Stimulated activated CD4-positive, alpha-beta T cell treated with anti-CD3 and anti-CD28 coated beads, Interleukin-4, amount 100 ng/mL, for 48 hours (primary cell): ENCODE measurements around the gene SPDEF.

Experiments used
- DNase-seq, 2 donors: peaks; one replicate each; pipeline ENCODE4 v3.0.0-alpha.2; 2020; ENCODE audit warnings: low read depth in 2 of 2

Gene SPDEF

GRCh38 chr6:34583861-34584604 lies 27.9 kb upstream of the SPDEF start:
- DNase-seq: no peak

- DNase-seq: peak in 1 of 2 donors; percentile 4
Measured at GRCh38 chr6:34583461-34583860, 27.3 kb upstream of the SPDEF start.

- no peak for DNase-seq
Measured at GRCh38 chr6:34581561-34581920, 25.4 kb upstream of the SPDEF start.

GRCh38 chr6:34580707-34581560 lies 24.8 kb upstream of the SPDEF start:
- no peak for DNase-seq

- DNase-seq: no peak
Measured at GRCh38 chr6:34578445-34579262, 22.5 kb upstream of the SPDEF start.

- no peak for DNase-seq
Measured at GRCh38 chr6:34576286-34576955, 20.3 kb upstream of the SPDEF start.

- DNase-seq: no peak
Measured at GRCh38 chr6:34575326-34575725, 19.2 kb upstream of the SPDEF start.

- no peak for DNase-seq
Measured at GRCh38 chr6:34574647-34575293, 18.6 kb upstream of the SPDEF start.

- DNase-seq: no peak
Measured at GRCh38 chr6:34573567-34574183, 17.5 kb upstream of the SPDEF start.

GRCh38 chr6:34572585-34572984 lies 16.5 kb upstream of the SPDEF start:
- DNase-seq: no peak

GRCh38 chr6:34572021-34572420 lies 15.9 kb upstream of the SPDEF start:
- DNase-seq: no peak

GRCh38 chr6:34571388-34571787 lies 15.3 kb upstream of the SPDEF start:
- DNase-seq: no peak

- no peak for DNase-seq
Measured at GRCh38 chr6:34570066-34570833, 14.1 kb upstream of the SPDEF start.

GRCh38 chr6:34569361-34569973 lies 13.3 kb upstream of the SPDEF start:
- DNase-seq: no peak

- DNase-seq: no peak
Measured at GRCh38 chr6:34568341-34569201, 12.4 kb upstream of the SPDEF start.

- no peak for DNase-seq
Measured at GRCh38 chr6:34566830-34567546, 10.9 kb upstream of the SPDEF start.

GRCh38 chr6:34565722-34566137 lies 9.6 kb upstream of the SPDEF start:
- DNase-seq: no peak

GRCh38 chr6:34564181-34564580 lies 8.1 kb upstream of the SPDEF start:
- DNase-seq: no peak
